AG09309 (cell line): ENCODE measurements around the gene EFHB.
"Not testable (repeated sequence)": the region's sequence is repeated elsewhere in the genome, so short reads cannot be mapped to it uniquely, and the experiment has no call there.

Experiments
- DNase-seq: peaks from one replicate; pipeline ENCODE4 v3.0.0-alpha.2; 2010; ENCODE audit warnings: low read depth
- H3K4me3 ChIP-seq: 2 replicates; pipeline ENCODE4 v1.5.1; 2011; ENCODE audit warnings: mild to moderate bottlenecking, low read depth, low read length, moderate library complexity; ENCODE audit not compliant: control insufficient read depth
- CTCF ChIP-seq: IDR thresholded peaks from 2 replicates; pipeline ENCODE4 v1.5.1; 2011; ENCODE audit warnings: mild to moderate bottlenecking, low read depth, low read length, inconsistent platforms; ENCODE audit not compliant: insufficient read depth, control insufficient read depth; ENCODE audit errors: missing control alignments

Gene EFHB

DNA sequence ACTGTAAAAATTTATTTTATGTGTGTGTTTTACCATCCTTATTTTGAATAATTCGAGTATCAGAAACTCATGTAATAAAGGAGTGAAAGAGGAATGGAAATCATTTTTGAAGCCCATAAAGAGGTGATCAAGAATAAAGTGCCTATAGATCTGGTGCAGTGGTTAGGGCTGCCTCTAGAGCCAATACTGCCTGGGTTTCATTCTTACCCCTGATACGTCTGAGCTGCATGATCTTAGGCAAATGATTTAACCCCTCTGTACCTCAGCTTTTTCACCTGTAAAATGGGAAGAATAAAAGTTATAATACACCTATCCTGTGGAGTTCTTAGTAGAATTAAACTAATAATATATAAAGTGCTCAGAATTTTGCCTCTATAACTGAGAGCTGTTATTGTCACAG is 30.4 kb downstream of the EFHB start:
- DNase-seq: no peak
- no peak for TF ChIP-seq CTCF
- no peak overlapping the region for H3K4me3 ChIP-seq

GRCh38 chr3:19901918-19902317 is 32.1 kb downstream of the EFHB start:
- no peak for TF ChIP-seq CTCF
- H3K4me3 ChIP-seq: no peak overlapping the region
- DNase-seq: no peak

DNA sequence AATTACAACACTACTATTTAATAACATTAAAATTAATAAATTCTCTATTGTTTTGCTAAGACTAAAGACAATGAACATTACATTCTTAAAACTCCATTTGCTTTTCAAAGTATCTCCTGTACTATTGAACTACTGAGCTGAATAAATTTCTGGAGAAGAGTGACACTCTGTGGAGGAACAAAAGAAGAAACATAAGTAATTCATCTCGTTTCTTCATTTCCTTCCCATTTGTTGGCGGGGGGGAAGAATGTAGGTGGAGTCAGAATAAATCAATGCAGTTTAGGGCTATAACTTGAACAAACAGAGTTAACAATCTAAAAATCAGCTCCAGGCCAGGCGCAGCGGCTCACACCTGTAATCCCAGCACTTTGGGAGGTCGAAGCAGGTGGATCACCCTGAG is 32.7 kb downstream of the EFHB start:
- TF ChIP-seq CTCF: no peak
- no peak for DNase-seq
- no peak overlapping the region for H3K4me3 ChIP-seq

DNA sequence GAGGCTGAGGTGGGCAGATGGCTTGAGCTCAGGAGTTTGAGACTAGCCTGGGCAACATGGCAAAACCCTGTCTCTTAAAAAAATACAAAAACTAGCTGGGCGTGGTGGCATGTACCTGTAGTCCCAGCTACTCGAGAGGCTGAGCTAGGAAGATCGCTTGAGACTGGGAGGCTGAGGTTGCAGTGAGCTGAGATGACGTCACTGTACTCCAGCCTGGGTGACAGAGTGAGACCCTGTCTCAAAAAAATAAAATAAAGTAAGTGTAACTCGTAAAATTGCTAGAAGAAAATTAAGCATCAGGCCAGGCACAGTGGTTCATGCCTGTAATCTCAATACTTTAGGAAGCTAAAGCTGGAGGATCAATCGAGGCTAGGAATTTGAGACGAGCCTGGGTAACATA is 34.2 kb downstream of the EFHB start:
- not testable (repeated sequence) for H3K4me3 ChIP-seq, DNase-seq

- no peak for TF ChIP-seq CTCF
- no peak overlapping the region for H3K4me3 ChIP-seq
- DNase-seq: no peak
These were observed 34.8 kb downstream of the EFHB start for GRCh38 chr3:19899264-19899663.

DNA sequence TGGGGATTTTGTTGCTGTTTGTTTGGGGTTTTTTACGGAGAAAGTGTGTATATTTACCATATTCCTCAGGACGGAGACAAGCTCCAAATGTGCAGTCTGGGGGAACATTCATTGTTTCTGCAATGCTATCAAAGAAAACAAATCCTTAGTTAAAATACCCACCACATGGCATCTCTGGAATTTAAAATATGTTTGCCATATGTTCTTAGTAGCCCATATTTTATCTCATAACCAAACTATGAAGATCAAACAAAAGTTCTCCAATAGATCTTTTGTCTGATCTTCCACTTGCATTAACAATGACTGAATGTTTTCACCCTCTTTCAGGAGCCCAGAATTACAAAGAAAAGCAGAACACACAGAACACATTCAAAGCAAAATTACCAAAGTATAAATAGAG is 35.3 kb downstream of the EFHB start:
- no peak overlapping the region for H3K4me3 ChIP-seq
- no peak for TF ChIP-seq CTCF
- DNase-seq: no peak

- no peak overlapping the region for H3K4me3 ChIP-seq
- no peak for DNase-seq
- TF ChIP-seq CTCF: no peak
These were observed 42.3 kb downstream of the EFHB start for GRCh38 chr3:19891740-19892139.
